GM21737 (cell line): ENCODE measurements around the gene MEOX2.

Experiments
- ATAC-seq: cut with Tn5 transposase; IDR thresholded peaks from one replicate; pipeline ENCODE4 v1.9.1; 2021; ENCODE audit warnings: mild to moderate bottlenecking, moderate library complexity; ENCODE audit not compliant: unreplicated experiment

The MEOX2 gene

DNA sequence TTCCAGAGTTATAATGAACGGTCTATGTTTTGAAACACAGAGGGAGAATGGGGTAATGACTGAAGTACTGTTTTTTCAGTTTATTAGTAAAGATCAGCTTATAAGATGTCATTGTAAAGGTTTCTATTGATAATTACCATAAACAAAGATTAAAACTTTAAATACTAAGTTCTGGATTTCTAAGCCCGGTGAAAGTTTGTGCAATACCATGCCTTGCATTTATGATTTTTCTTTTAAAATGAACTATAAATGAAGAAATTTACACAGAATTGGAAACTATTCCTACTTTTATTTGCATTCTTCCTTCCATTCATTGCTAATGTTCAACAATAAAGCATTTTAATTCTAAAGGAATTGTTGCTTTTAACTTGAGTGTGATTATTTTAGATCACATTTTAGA lies 4.9 kb downstream of the MEOX2 start:
- ATAC-seq, result no peak

DNA sequence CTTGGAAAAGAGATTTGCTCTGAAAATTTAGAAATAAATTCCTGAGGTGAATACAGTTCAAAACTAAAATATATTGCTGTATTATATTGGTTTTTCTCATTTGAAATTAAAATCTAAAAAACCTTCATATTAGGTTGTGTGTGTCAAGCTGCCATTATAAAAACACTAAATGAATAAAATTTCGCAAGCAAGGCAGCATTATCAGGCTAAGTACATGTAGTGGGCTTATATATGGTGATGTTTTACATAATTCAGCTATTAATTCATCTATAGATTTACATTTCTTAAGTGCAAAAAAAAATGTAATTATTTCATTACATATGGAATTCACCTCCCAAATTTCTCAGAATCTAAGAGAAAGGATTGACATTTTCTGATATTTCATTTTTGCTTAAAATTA lies 5.3 kb downstream of the MEOX2 start:
- ATAC-seq, result no peak

DNA sequence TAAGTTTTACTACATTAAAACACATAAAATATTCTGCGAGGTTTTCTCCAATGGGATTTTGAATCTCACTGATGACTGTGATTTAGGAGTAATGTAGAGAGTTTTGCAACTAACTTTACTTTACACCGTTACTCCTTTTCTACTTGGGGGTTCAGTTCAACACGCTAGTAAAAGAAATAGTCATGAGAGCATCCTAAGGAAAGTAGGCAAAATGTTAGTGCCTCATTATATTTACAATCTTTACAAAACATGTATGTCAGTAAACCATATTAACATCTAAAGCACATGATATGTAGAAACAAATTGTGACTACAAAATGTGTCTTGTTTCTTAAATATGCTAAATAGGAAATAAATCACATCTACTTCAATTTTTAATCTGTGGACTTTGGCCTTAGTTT lies 6.0 kb downstream of the MEOX2 start:
- ATAC-seq, result no peak

DNA sequence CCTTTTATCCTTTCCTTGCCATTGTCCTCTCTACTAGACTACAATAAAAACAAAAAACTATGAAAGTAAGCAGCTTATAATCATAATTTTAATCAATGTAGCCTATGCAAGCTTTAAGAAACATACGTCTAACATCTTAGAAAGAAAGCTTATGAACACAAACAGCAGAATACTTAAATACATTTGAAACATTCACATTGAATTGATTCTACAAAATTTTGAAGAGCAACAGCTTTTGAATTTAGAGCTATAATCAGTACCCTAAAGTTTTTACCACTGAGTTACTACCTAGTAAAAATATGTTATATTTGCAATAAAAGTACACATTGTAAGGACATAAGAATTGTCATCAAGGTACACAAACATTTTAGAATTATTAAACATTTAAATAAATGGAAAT lies 7.2 kb downstream of the MEOX2 start:
- ATAC-seq, result no peak

DNA sequence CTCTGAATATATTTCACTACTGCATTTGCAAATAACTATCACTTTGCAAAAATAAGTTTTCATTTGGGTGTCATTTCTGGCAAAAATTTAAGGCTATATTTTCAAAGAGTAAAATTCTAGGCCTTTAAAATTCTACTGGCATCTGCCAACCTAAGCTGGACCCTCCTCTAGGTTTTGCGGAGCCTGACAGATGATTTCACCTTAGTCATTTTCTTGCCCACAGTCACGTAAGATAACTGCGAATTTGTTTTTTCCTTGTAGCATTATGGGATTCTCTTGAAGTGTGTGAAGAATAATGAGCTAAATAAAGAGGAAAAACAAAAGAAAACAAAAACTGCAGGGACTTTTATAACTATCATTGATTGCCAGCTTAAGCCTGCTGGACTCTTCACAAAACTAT lies 7.8 kb downstream of the MEOX2 start:
- no peak for ATAC-seq

DNA sequence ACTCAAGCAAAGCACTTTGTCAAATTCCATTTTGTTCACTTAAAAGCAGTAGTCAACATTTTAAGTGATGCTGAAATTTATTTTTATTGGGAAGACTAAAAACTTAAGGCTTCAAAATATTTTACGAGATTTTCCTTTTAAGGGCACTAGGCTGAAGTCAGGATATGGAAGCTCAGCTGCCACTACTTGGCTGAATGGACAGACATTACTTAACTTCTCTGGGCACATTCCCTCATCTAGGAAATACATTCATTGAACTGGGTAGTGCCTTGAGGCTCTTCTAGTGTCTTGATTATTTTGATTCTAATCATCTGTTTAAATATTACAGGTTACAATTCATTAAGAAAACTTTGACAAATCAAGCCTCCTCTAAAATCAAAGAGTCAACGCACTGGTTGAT lies 11.1 kb downstream of the MEOX2 start:
- no peak for ATAC-seq

DNA sequence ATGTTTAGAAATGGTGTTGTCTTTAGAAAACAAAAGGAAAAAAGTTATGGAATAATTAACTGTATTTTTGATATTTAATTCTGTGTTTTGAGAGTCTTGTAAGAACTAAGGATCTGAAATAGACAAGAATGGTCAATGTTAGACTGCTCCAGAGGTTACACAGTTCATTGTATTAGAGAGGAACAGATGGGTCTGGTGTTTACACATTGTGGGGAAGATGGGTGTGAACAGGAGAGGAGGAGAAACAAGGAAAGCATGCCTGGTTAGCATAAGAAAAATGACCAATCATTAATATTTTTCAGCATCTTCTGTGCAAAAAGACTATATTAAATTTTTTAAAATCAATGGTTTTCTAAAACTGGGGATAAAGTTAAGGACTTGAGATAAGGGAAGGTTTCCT lies 11.9 kb downstream of the MEOX2 start:
- ATAC-seq, result no peak

DNA sequence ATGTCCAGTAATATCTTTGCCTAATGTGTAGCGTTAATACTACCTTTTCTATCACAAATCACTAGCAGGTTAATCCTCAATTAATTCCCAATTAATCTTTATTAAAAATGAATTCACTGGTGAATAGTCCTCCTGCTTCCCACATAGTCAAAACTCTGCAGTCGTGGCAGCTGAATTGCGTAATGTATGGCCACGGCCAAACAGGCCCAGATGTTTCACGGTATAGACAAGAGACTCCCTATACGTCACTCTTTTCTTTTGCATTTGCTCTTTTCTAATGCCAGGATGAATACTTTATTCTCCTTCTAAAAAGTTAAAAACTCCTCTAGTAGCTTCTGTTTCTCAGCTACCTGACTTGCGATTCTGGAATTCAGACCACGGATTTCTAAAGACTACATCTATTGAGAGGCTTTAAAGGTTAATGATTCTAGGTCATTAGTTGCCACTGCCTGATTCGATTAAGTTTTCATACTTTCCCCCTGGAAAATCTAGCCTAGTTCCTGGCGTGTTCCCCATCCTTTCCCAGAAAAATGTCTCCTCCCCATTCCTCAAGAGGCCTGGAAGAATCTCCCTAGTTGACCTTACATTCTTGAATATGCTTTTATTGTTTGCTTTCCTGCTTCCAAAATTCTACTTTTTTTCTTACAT lies 16.9 kb downstream of the MEOX2 start:
- no peak for ATAC-seq

DNA sequence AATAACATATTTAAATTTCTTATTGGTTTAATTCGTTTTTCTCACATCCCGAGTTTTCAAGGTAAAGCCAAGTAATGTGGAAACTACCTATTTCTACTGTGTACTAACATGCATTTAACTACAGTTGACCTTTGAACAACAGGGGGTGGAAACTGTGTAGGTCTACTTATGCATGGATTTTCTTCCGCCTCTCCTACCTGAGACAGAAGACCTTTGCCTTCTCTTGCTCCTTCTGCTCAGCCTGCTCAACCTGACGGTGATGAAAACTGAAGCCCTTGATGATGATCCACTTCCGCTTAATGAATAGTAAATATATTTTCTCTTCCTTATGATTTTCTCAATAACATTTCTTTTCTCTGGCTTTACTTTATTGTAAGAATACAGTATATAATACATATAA lies 18.5 kb downstream of the MEOX2 start:
- no peak for ATAC-seq

DNA sequence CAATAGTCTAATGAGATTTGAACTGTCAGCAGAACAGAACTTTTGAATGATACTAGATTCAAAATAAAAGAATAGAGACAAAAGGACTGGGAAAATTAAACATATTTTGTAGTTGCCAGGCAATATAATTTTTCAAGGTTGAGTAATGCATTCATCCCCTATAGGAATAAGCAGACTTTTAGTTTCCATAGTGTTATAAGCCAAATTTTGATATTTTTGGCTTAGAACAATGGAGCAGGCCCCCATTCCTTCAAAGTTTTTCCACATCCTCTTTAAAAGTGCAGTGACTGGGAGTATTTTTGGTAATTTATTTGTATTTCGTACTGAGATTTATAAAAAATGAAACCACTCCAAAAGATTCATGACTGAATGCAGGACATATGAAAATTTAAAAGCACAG lies 24.0 kb downstream of the MEOX2 start:
- no peak for ATAC-seq

DNA sequence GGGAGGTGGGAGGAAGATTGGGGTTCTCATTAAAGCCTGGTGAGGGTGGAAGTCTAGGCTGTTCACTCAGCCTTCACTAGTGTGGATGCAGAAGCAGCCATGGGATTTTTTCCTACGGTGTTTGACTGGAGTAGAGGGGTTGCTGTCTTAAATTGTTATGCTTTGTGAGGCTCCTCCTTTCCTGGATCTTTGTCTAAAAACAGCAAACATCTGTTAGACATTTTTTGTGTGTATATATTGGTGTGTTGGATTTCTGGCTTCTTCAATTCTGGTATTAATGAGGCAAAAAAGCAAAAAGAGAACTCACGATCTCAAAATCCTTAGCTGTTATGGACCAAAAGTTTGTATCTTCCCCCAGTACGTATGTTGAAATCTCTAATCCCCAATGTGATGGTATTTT lies 28.2 kb downstream of the MEOX2 start:
- ATAC-seq, result no peak

DNA sequence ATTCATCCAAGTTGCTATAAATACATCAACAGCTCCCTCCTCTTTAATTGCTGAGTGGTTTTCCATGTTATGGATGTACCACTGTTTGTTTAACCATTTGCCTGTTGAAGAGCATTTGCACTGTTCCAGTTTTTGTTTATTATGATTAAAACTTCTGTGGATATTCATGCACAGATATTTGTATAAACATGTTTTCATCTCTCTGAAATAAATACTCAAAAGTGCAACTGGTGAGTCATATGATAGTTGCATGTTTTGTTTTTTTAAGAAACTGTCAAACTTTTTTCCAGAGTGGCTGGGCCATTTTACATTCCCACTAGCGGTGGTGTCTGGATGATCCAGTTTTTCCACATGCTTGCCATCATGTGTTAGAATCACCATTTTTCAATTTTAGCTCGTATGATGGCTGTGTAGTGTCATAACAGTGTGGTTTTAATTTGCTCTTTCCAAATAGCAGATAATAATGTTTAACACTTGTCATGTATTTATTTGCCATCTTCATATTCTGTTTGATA lies 33.6 kb downstream of the MEOX2 start:
- ATAC-seq, result no peak

DNA sequence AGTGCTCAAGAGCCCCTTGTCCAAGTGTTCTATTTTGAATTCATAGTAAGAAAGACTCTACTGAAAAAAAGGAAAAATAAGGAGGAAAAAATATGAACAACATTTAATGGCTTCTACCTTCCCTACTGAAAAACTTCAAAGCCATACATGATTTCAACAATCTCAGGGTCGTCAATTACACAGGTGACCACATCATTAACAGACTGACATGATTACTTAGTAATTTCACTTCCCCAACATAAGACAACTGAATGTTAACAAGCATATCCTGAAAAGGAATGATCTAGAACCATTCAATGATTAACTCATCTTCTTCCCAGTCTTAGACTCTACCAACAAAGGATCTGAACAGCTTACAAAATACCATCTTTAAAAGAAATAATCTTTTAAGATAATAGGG lies 34.8 kb downstream of the MEOX2 start:
- no peak for ATAC-seq

DNA sequence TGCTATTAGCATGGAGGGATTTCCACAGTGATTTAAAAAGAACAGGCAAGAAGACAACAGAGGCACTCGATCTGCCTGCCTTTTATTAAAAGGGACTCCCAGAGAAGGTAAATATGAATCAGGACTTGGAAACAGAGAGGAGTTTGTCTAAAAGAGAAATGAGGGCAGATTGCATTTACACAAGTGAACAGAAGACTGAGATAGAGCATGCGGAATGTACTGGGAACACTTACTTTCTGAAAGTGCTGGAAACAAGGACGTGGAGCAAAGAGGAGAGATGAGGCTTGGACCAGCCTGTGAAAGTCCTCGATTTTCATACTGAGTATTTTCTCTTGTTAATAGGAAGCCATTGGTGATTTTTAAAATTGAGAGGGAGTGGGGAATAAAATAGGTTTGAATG lies 35.7 kb downstream of the MEOX2 start:
- no peak for ATAC-seq

DNA sequence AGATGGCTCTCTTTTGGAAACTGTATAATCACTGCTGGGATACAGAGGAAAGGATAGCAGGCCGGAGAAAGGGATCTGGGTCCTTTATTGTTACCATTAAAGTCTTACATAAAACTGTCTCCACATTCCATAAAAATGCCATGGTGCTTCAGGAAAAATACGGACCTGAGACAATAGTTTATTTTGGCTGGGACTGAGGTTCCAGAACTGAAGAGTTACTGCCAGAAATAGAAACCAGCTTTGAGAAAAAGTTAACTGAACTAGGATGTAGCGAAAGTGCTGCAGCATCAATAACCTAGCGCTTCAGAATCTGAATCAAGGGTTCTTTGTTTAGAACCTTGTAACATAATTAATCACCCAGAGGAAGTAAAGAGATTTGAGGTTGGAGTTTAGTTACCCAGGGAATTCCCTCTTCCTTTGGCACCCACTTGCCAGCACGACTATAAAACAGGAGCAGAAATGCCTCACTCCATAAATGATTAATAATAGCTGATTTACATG lies 38.0 kb downstream of the MEOX2 start:
- no peak for ATAC-seq

DNA sequence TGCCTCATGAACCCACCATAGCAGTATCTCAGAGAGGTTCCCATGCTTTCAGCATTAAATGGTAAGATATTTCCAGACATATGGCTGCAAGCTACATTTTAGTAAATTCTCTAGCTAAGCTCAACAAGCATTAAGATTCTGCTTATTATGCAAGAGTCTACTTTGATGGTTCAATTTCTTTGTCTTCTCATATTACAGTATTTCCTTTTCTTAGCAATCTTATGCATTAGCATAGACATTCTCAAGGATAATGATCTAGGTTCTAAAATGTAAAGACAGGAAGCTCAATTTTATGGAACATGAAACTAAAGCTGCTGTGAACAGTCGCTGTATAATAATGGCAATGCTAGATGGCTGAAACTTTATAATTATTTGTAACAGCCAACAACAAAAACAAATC lies 39.2 kb downstream of the MEOX2 start:
- no peak for ATAC-seq

DNA sequence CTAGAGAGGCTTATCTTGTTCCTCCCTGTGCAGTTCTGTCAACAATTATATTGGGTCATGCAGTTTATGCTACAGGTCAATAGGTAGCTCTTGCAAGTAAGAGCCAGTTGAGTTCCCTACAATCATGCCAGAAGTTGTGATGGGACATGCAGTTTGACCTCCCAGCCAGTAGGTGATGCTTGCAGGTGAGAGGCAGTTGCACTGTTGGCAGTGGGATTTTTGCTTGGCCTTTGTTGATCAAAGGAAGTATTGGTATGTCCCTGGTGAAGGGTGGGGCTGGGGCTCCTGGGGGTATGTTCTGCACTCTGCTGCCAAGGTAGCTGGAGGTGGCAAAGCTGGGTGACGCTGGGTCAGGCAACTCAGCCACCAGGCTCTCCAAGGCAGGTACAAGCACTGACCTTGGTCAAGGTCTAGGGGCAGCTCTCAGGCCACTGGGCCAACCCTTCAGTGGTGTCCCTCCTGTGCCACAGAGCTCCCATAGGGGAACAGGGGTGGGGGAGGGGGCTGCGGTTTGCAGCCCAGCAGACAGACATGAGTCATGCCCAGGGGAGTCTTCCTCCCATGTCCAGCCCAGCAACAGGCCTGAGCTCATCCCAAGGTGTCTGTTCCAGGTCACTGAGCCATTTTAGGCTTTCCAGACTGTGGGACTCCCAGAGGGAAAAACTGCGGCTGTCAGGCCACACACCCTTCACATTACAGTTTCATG lies 43.3 kb downstream of the MEOX2 start:
- no peak for ATAC-seq

DNA sequence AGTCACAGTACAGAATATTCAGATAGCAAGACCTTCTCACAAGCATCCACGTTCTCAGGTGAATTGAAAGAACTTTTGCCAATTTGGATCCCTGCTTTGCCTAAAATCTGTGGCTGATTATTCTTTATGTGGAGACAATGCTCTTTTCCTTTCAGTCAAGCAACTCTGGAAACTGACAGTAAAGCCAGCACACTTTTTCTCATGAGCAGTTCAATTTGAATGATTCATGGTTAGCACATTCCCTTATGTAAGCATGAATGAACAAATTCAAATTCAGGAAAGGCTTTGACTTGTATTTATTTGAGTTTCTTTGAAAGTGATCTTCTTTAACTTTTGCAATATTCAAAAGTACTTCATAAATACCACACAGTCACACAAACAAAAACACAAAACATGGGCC lies 57.6 kb downstream of the MEOX2 start:
- no peak for ATAC-seq

DNA sequence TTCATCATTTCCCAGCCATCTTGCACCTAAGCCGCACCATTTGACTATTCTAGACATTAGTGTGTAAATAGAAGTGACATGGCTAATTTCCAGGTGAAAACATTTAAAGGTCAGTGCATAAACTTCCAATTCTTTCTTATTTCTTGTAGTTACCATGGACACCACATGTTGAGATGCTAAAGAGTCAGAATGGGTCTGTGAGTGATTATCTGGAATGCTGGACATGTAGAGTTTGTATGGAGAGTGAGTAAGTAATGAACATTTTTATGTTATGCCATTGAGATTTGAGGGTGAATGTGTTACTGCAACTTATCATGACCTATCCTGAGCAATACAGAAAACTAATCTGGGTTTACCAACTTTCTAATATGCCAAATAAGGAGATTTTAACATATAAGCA lies 60.4 kb downstream of the MEOX2 start:
- ATAC-seq, result no peak

DNA sequence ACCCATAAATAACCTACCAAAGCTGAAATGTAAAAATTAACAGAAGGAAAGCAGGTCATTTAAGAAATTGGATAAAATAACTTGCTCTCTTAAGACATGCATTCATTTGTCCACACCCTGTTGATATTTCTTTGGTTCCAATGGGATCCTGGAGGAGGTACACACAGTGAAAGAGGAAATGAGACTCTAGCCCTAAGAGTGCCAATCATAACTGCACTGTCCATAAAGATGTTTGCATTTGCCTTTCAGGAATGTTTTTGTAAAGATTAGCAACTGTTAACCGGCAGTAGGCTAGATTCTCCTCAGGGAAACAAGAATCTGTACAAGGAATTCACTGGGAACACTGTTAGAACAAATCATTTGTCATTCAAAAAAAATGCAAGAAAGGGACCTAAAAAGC lies 61.0 kb downstream of the MEOX2 start:
- no peak for ATAC-seq

DNA sequence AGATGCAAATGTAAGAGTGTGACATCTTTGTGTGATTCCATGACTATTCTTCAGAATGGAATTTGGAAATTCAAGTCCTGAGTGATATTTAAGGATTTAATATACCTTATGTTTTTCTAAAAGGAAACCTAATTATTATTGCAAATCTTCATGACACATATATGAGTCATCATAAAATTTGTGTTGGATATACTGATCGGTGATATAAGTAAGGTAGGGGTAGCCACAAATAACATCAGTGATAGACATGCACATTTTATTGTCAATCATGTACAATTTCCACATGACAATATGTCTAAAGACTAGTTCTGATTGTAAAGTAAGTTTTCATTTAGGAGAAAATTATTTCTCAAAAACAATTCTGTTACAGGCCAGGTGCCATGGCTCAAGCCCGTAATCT lies 65.0 kb downstream of the MEOX2 start:
- ATAC-seq, result no peak

DNA sequence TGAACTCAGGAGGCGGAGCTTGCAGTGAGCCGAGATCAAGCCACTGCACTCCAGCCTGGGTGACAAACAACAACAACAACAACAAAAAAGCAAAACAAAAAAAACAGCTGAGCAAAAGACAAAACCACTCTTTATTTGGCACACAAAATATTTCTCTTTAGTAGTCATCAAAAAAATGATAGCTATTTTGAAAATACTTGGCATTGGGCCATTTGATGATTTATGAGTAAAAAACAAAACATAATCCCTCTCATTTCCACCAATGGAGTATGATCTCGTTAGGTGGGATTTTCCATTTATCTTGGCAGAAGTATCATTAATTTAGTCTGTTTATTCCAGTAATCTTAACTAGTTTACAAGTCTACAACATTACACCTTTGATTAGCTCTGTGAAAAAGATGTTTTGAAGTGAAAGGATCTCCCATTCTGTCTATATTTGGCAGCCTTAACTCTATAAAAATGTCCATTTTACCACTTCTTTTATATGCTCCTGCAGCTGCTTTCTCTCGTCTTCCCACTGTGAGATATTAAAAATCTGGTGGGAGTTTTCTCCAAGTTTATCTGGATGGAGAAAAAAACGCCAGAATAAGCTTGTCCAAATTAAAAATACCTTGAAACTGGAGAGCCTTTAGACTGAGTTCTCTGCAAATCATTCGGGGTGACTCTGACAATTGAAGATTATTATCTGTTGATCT lies 65.8 kb downstream of the MEOX2 start:
- no peak for ATAC-seq
